ENCODE results near the gene HPCAL1. TPM values are rescaled to one million over a fixed set of nuclear protein-coding genes. Genes with fewer than 3 reads are reported as not detected.

HPCAL1 gene
- total and polyA plus RNA-seq, 2 donors, result 10.0 to 36.3 TPM

- 84% methylated on average over 11 of the region's 11 CpGs for WGBS
- Histone ChIP-seq H3K27ac (ENCODE audit: low read depth) (no peak overlapping the region), H3K4me3 (ENCODE audit: low read depth, low read length) (no peak overlapping the region), H3K36me3 (ENCODE audit: insufficient read depth) (peaks cover 3% of the 10 kb centered on the region), H3K4me1 (ENCODE audit: insufficient read depth) (no peaks in the 10 kb centered on the region)
- no peak for DNase-seq (ENCODE audit: extremely low spot score)
Observed at GRCh38 chr2:10424051-10424450, 121.3 kb downstream of the HPCAL1 start.

- Histone ChIP-seq H3K36me3 (ENCODE audit: insufficient read depth) (peaks cover 3% of the 10 kb centered on the region), H3K4me3 (ENCODE audit: low read depth, low read length) (no peak overlapping the region), H3K4me1 (ENCODE audit: insufficient read depth) (no peaks in the 10 kb centered on the region), H3K27ac (ENCODE audit: low read depth) (no peak overlapping the region)
- no peak for DNase-seq (ENCODE audit: extremely low spot score)
- 86% methylated on average over 8 of the region's 8 CpGs for WGBS
Observed at GRCh38 chr2:10424916-10425505, 122.3 kb downstream of the HPCAL1 start.

- peaks cover 3% of the 10 kb centered on the region for H3K36me3 ChIP-seq (ENCODE audit: insufficient read depth)
- no peaks in the 10 kb centered on the region for H3K4me1 ChIP-seq (ENCODE audit: insufficient read depth)
- no peak overlapping the region for H3K4me3 ChIP-seq (ENCODE audit: low read depth, low read length)
- DNase-seq (ENCODE audit: extremely low spot score), result no peak
- WGBS, result 90% methylated on average over 10 of the region's 10 CpGs
- no peak overlapping the region for H3K27ac ChIP-seq (ENCODE audit: low read depth)
Observed at GRCh38 chr2:10425699-10426098, 123.0 kb downstream of the HPCAL1 start.

GRCh38 chr2:10426726-10427617 lies 124.3 kb downstream of the HPCAL1 start:
- H3K4me3 ChIP-seq (ENCODE audit: low read depth, low read length), result no peak overlapping the region
- DNase-seq (ENCODE audit: extremely low spot score), result no peak
- 89% methylated on average over 40 of the region's 40 CpGs for WGBS
- no peaks in the 10 kb centered on the region for H3K4me1 ChIP-seq (ENCODE audit: insufficient read depth)
- H3K27ac ChIP-seq (ENCODE audit: low read depth), result no peak overlapping the region
- peaks cover 3% of the 10 kb centered on the region for H3K36me3 ChIP-seq (ENCODE audit: insufficient read depth)

GRCh38 chr2:10427618-10427949 lies 124.9 kb downstream of the HPCAL1 start:
- peaks cover 3% of the 10 kb centered on the region for H3K36me3 ChIP-seq (ENCODE audit: insufficient read depth)
- no peaks in the 10 kb centered on the region for H3K4me1 ChIP-seq (ENCODE audit: insufficient read depth)
- H3K27ac ChIP-seq (ENCODE audit: low read depth), result no peak overlapping the region
- no peak overlapping the region for H3K4me3 ChIP-seq (ENCODE audit: low read depth, low read length)
- whole genome bisulfite sequencing, result 44% methylated on average over 17 of the region's 17 CpGs
- no peak for DNase-seq (ENCODE audit: extremely low spot score)

GRCh38 chr2:10428355-10428754 lies 125.7 kb downstream of the HPCAL1 start:
- Histone ChIP-seq H3K4me1 (ENCODE audit: insufficient read depth) (no peaks in the 10 kb centered on the region), H3K36me3 (ENCODE audit: insufficient read depth) (peaks cover 3% of the 10 kb centered on the region), H3K27ac (ENCODE audit: low read depth) (no peak overlapping the region), H3K4me3 (ENCODE audit: low read depth, low read length) (no peak overlapping the region)
- no peak for DNase-seq (ENCODE audit: extremely low spot score)
- WGBS, result 97% methylated on average over 8 of the region's 8 CpGs

GRCh38 chr2:10428924-10429323 lies 126.2 kb downstream of the HPCAL1 start:
- no peak for DNase-seq (ENCODE audit: extremely low spot score)
- Histone ChIP-seq H3K4me1 (ENCODE audit: insufficient read depth) (no peaks in the 10 kb centered on the region), H3K27ac (ENCODE audit: low read depth) (no peak overlapping the region), H3K4me3 (ENCODE audit: low read depth, low read length) (no peak overlapping the region), H3K36me3 (ENCODE audit: insufficient read depth) (peaks cover 3% of the 10 kb centered on the region)
- 89% methylated on average over 3 of the region's 3 CpGs for WGBS

GRCh38 chr2:10430886-10431622 lies 128.3 kb downstream of the HPCAL1 start:
- Histone ChIP-seq H3K36me3 (ENCODE audit: insufficient read depth) (peaks cover 3% of the 10 kb centered on the region), H3K4me1 (ENCODE audit: insufficient read depth) (no peaks in the 10 kb centered on the region), H3K4me3 (ENCODE audit: low read depth, low read length) (no peak overlapping the region), H3K27ac (ENCODE audit: low read depth) (no peak overlapping the region)
- no peak for DNase-seq (ENCODE audit: extremely low spot score)
- 82% methylated on average over 8 of the region's 8 CpGs for WGBS

GRCh38 chr2:10431797-10432196 lies 129.1 kb downstream of the HPCAL1 start:
- Histone ChIP-seq H3K27ac (ENCODE audit: low read depth) (no peak overlapping the region), H3K36me3 (ENCODE audit: insufficient read depth) (peaks cover under 1% of the 10 kb centered on the region), H3K4me1 (ENCODE audit: insufficient read depth) (no peaks in the 10 kb centered on the region), H3K4me3 (ENCODE audit: low read depth, low read length) (no peak overlapping the region)
- WGBS, result 74% methylated on average over 16 of the region's 16 CpGs
- DNase-seq (ENCODE audit: extremely low spot score), result no peak

- 26% methylated on average over 49 of the region's 49 CpGs for WGBS
- Histone ChIP-seq H3K4me3 (ENCODE audit: low read depth, low read length) (no peak overlapping the region), H3K4me1 (ENCODE audit: insufficient read depth) (no peaks in the 10 kb centered on the region), H3K27ac (ENCODE audit: low read depth) (no peak overlapping the region), H3K36me3 (ENCODE audit: insufficient read depth) (no peaks in the 10 kb centered on the region)
- DNase-seq (ENCODE audit: extremely low spot score), result no peak
Observed at GRCh38 chr2:10432311-10433181, 129.8 kb downstream of the HPCAL1 start.

- Histone ChIP-seq H3K27ac (ENCODE audit: low read depth) (no peak overlapping the region), H3K4me3 (ENCODE audit: low read depth, low read length) (no peak overlapping the region), H3K36me3 (ENCODE audit: insufficient read depth) (no peaks in the 10 kb centered on the region), H3K4me1 (ENCODE audit: insufficient read depth) (no peaks in the 10 kb centered on the region)
- DNase-seq (ENCODE audit: extremely low spot score), result no peak
- 96% methylated on average over 10 of the region's 10 CpGs for WGBS
Observed at GRCh38 chr2:10433264-10433946, 130.7 kb downstream of the HPCAL1 start.

- no peak for DNase-seq (ENCODE audit: extremely low spot score)
Observed at GRCh38 chr2:10433947-10434885, 131.5 kb downstream of the HPCAL1 start.

More at GRCh38 chr2:10433947-10434885, 131.5 kb downstream of the HPCAL1 start:
- no peak overlapping the region for H3K4me3 ChIP-seq (ENCODE audit: low read depth, low read length)
- WGBS, result 82% methylated on average over 19 of the region's 19 CpGs
- H3K4me1 ChIP-seq (ENCODE audit: insufficient read depth), result no peaks in the 10 kb centered on the region
- H3K36me3 ChIP-seq (ENCODE audit: insufficient read depth), result no peaks in the 10 kb centered on the region
- H3K27ac ChIP-seq (ENCODE audit: low read depth), result no peak overlapping the region
